Neural cell (in vitro differentiated cells): Measurements from ENCODE around the gene ROR1.

ENCODE experiments used
- EZH2 ChIP-seq: fragments of 200-600, 300-800 bp; shearing (Covaris generic), sonication (generic); IDR thresholded peaks from 2 replicates; pipeline ENCODE4 v1.6.1; 2014; ENCODE audit warnings: antibody characterized with exemption, low read length, borderline replicate concordance, mild to moderate bottlenecking; ENCODE audit not compliant: insufficient read depth, poor library complexity, severe bottlenecking
- SMC3 ChIP-seq: fragments of 450-650 bp; conservative IDR thresholded peaks from 2 replicates; pipeline ENCODE4 v1.6.1; 2014; ENCODE audit warnings: antibody characterized with exemption, mild to moderate bottlenecking, moderate library complexity; ENCODE audit not compliant: poor library complexity
- TF ChIP-seq, protein P1 (sequence below): IDR thresholded peaks from 2 replicates; pipeline ENCODE4 v1.6.1; 2012; ENCODE audit warnings: borderline replicate concordance
- TF ChIP-seq, protein P2 (sequence below): fragments of 450-650 bp; IDR thresholded peaks from 2 replicates; pipeline ENCODE4 v1.5.1; 2014; ENCODE audit warnings: antibody characterized with exemption, mild to moderate bottlenecking, moderate library complexity; ENCODE audit not compliant: poor library complexity, severe bottlenecking

DNA sequence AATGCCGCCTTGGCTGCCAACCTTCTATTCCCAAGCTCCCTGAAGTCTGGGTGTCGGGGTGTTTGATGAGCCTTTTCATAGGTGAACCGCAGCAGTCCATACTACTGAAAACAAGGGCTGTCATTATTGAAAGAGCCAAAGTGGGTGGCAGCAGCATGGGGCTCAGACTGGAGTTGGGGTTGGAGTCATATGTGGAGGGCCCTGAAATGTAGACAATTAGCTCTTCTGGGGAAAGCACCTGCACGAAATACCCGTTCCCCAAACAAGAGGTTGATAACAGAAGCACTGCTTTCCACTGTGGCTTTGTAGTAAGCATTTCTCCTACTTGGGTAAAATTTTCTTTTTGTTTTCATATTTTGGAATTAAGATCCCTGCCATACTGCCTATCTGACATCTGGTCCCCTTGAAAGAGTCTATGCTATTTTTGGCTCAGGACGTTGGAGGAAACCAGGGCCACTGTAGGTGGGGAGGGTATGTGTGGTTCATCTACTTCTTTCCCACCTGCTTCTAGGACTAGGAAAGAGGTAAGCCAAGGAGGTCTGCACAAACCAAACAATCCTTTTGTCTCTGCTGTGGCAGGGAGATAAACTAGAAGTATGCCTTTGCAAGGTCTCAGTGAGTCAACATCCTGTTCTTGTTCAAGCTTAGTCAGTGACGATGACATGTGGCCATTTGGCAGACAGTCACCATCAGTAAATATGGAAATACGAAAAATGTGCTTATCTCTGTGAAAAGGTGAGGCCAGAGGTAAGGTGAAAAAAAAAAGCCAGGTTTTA is 232.6 kb downstream of the ROR1 start:
- TF ChIP-seq EZH2 (no peak), SMC3 (no peak)
- TF ChIP-seq, protein P1, sequence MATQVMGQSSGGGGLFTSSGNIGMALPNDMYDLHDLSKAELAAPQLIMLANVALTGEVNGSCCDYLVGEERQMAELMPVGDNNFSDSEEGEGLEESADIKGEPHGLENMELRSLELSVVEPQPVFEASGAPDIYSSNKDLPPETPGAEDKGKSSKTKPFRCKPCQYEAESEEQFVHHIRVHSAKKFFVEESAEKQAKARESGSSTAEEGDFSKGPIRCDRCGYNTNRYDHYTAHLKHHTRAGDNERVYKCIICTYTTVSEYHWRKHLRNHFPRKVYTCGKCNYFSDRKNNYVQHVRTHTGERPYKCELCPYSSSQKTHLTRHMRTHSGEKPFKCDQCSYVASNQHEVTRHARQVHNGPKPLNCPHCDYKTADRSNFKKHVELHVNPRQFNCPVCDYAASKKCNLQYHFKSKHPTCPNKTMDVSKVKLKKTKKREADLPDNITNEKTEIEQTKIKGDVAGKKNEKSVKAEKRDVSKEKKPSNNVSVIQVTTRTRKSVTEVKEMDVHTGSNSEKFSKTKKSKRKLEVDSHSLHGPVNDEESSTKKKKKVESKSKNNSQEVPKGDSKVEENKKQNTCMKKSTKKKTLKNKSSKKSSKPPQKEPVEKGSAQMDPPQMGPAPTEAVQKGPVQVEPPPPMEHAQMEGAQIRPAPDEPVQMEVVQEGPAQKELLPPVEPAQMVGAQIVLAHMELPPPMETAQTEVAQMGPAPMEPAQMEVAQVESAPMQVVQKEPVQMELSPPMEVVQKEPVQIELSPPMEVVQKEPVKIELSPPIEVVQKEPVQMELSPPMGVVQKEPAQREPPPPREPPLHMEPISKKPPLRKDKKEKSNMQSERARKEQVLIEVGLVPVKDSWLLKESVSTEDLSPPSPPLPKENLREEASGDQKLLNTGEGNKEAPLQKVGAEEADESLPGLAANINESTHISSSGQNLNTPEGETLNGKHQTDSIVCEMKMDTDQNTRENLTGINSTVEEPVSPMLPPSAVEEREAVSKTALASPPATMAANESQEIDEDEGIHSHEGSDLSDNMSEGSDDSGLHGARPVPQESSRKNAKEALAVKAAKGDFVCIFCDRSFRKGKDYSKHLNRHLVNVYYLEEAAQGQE: no peak
- TF ChIP-seq, protein P2, sequence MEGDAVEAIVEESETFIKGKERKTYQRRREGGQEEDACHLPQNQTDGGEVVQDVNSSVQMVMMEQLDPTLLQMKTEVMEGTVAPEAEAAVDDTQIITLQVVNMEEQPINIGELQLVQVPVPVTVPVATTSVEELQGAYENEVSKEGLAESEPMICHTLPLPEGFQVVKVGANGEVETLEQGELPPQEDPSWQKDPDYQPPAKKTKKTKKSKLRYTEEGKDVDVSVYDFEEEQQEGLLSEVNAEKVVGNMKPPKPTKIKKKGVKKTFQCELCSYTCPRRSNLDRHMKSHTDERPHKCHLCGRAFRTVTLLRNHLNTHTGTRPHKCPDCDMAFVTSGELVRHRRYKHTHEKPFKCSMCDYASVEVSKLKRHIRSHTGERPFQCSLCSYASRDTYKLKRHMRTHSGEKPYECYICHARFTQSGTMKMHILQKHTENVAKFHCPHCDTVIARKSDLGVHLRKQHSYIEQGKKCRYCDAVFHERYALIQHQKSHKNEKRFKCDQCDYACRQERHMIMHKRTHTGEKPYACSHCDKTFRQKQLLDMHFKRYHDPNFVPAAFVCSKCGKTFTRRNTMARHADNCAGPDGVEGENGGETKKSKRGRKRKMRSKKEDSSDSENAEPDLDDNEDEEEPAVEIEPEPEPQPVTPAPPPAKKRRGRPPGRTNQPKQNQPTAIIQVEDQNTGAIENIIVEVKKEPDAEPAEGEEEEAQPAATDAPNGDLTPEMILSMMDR: no peak
